Ammon's horn (tissue), 1 donor: ENCODE measurements around the gene PTOV1.
A peak's percentile ranks its signal among the peaks of the same experiment; 100 is the strongest.

Experiments
- DNase-seq: peaks from one replicate; pipeline ENCODE4 v3.0.0-alpha.2; 2016; ENCODE audit warnings: low spot score

The PTOV1 gene

GRCh38 chr19:49859682-49860335 lies 8.8 kb downstream of the PTOV1 start:
- no peak for DNase-seq

DNA sequence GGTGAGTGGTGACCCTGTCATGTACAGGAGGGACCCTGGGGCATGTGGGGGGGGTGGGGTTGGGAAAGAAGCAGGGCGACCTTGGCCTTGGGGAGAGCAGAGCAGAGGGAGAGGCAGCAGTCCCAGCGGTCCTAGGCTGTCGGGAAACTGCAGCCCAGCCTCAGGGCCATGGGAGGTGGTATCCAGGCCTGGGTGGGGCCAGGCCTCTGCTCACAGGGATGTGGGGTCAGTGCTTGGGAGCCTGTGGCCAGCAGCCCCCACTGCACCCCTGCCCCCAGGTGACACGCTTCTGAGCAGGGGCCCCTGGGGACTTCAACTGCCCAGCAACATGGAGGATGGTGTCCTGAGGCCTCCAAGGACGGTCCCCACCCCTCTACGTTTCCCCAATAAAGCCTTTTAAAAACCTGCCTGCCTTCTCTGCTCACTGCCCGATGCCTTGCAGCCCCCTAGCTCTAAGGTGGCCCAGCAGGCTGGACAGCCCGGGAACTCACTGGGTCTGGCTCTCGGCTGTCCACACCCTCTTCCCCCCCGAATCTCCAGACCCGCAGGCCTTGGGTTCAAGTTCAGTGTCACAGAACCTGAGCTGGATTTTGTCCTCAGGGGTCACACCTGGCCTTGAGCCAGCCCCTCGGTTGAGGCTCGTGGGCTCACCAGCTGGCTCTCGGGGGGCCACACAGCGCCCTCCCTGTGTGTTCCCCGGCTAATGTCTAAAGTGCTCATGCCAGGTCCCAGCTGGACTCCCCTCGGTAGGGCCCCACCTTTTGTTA lies 9.6 kb downstream of the PTOV1 start:
- no peak for DNase-seq

DNA sequence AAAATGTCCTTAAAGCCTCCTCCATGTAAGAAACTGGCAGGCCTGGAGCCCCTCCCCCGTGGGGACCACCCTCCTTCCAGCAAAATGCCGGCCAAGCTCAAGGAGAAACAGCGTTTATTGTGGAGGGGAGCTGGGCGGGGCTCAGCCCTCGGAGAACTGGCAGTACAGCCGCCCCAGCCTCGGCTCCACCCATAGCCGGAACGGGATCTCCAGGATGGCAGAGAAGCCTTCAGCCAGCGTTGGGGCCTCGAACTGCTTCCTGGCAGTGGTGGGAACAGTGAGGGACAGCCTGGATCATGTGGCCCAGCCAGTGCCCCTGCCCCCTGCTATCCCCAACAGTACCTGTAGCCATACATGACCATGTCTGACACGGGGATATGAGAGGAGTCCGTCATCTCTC lies 10.1 kb downstream of the PTOV1 start:
- no peak for DNase-seq

DNA sequence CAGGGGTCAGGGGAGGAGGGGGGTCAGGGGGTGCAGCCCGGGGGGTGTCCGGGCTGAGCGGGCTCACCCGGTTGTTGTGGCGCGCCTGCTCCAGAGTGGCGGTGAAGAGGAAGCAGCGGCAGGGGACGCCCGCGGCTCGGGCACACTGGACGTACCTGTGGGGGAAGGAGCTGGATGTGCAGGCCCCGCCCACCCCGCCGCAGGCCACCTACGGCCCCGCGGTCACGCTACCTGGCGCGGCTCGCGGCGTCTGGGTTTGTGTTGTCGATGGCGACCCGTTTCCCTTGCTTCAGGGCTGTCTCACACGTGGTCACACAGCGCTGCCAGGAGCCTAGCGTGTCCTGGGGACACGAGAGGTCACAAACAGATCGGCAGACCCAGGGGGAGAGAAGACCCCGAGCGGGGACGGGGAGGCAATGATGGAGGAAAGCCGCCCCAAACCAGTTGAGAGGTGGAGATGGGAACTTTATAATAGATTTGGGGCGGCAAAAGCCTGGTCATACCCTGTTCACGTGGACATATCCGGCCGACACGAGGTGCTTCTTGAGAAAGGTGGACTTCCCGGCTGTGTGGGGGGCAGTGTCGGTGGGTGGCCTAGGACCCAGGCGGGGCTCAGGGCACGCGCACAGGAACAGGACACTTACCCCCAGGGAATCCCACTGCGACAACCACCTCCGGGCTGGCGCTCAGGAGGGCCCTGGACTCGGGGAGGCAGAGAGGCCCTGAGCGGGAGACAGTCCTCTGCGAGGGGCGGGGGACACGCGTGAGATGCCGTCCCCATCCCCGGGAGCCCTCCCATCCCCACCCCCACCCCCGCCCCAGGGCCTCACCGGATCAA lies 10.8 kb downstream of the PTOV1 start:
- DNase-seq = no peak

- DNase-seq = no peak
These were observed 11.7 kb downstream of the PTOV1 start for GRCh38 chr19:49862391-49863253.

GRCh38 chr19:49863254-49863934 lies 12.4 kb downstream of the PTOV1 start:
- no peak for DNase-seq

- DNase-seq = no peak
These were observed 13.0 kb downstream of the PTOV1 start for GRCh38 chr19:49863935-49864320.

GRCh38 chr19:49864890-49865289 lies 13.9 kb downstream of the PTOV1 start:
- DNase-seq = no peak

DNA sequence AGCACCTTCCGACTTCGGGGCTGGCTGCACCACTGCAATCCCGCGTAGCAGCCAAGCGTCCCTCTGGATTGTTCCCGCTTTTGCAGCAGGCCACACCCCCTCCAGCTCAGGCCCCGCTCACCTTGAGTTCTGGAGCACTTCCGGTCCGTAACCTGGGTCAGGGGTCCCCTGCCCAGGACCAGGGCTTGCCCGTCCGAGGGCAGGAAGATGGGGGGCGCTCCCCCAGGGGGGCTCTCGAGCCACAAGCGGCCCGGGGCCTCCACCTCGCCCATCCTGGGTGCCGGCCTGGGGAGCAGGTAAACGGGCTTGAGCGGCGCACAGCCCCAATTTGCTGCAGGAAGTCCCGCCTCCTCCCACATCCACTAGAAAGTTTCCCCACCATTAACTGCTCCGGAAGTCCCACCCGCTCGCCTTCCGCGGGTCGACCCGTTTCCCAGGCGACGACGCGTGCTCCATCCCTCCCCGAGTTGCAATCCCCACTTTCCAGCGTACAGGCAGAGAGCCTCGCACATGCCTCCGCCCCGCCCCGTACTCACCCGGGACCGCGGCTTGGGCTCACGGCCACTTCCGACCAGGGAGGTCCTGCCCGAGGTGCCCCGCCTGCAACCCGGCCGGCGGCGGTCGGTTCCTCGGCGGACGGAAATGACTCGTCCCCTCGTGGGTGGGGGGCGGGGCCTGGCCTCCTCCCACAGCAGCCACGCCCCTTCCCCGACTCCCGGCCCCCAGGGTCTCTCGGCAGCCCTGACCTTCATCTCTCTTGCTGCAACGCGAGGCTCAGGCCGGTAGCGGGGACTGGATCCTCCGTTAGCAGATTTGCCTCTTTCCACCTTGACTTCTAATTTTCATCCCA lies 16.2 kb downstream of the PTOV1 start, which contains the start of gene PNKP:
Gene PNKP (minus strand): TSS at position 644 of the 850 bp plus-strand sequence. CDS start 372 bp downstream, at position 272.
- peak; percentile 96 for DNase-seq

DNA sequence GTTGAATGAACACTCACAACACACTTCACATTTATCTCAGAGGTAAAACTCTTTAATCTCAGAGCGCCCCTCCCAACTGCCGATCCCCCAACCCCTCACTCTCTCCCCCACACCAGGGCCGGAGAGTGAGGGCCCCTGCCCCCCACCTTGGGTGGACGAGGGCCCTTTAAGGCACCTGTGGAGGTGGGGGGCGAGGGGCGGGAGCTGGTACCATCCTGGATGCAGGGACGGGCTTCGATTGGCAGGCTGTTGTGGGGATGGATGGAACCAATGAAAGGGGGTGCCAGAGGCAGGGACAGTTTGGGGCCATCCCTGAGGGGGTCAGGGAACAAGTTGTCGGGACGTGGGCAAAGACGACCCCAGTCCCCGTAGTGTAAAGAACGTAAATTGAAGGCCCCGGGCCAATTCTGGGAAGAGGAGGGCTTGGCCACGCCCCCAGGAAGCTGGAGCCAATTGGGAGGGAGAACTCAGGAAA lies 18.1 kb downstream of the PTOV1 start:
- no peak for DNase-seq

DNA sequence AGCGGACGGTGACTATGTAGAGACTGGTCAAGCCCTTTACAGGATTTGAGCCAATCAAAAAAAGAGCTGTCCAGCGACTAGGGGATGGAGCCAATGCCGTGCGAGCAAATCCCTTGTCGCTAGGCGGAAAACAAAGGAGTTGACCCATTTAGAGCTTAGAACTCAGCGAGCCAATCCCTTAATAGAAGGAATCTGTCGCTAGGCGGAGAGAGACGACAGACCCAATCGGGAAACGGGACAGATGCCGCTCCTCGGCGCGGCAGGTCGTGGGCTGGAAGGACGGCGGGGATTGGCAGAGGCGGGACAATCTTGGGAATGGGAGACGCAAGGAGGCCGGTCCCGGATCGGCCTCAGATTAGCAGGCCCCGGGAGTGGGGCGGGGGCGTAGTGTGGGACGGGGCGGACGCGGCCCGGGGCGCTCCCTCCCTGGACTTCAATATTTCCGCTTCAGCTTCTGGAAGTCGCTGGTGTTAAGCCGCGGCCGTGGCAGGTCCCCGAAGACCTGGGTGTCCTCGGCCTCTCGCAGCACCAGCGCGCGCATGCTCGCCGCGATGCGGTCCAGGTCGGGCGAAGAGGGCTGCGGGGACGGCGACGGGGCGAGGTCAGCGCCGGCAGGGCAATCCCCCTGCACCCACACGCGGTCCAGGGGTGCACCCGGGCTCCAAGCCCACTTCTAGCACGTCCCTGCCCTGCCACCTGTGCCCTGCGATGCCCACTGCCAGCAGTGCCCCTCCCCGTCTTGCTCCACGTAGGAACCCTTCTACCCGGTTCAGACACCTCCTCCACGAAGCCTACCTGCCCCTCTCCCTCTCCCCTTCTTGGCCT lies 18.7 kb downstream of the PTOV1 start:
- DNase-seq = peak; percentile 100

DNA sequence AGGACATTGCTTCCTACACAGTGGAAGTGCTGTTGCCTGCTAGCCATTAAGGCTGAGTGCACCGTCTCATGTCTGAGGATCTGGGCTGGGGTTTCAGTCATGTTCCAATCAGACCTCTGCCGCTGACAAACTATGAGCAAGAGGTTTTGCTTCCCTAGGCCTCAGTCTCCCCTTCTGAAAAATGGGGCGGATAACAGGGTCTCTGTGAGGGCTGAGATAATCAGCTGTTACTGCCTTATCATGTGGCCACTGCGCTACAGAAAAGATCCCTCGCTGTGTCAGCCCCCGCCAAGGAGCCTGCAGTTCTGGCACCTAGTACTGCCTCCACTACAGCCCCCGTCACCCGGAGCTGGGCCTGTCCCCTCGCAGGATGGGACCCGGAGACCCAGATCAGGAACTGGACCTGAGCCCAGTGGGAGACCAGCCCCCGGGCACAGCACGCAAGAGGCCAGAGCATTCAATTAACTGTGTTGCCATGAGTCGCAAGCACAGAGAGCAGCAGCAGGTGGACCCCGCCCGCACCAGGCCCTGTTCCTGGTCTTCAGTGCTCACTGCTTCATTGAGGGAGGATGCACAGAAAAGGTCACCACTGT lies 19.4 kb downstream of the PTOV1 start:
- DNase-seq = no peak

DNA sequence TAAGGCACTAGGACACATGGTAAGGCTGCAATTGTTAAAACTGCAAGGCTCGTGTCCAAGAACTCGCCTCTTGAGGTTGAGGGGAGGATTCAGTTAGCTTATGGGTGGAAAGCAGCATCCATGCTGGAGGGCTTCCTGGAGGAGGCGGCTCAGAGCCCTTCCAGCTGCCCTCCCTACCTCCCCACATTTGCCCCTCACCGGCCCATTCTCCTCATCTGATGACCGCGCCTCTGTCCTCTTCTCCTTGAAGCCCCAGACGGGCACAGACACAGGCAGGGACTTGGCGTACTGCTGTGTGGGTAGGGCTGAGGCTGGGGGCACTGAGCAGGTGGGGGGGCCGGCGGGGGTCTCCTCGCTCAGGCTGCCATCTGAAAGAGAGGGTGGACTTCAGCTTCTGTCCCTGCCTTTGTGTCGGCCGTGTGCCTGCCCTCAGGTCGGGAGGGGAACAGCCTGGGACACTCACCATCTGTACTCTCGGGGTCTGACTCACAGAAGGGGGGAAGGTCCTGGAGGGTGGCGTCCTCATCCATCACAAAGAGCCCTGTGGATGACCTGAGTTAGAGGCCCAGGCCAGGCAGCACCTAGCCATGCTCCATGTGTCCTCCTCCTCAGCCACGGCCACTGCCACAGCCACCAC lies 20.5 kb downstream of the PTOV1 start:
- no peak for DNase-seq

GRCh38 chr19:49872245-49873128 lies 21.5 kb downstream of the PTOV1 start:
- no peak for DNase-seq

GRCh38 chr19:49873129-49873521 lies 22.2 kb downstream of the PTOV1 start:
- DNase-seq = no peak

- no peak for DNase-seq
These were observed 22.9 kb downstream of the PTOV1 start for GRCh38 chr19:49873834-49874233.

- no peak for DNase-seq
These were observed 23.7 kb downstream of the PTOV1 start for GRCh38 chr19:49874503-49875157.
